Right ventricle myocardium inferior (tissue), 1 donor: ENCODE results near the gene CD247. TPM values are rescaled to one million over a fixed set of nuclear protein-coding genes. Genes with fewer than 3 reads are reported as not detected.

Source experiments
- ATAC-seq: fragments of 200-7000 bp; cut with Tn5 transposase; one replicate; pipeline ENCODE4 v1.9.1; 2020; ENCODE audit warnings: mild to moderate bottlenecking, moderate library complexity
- DNase-seq: peaks from one replicate; pipeline ENCODE4 v3.0.0; 2021; ENCODE audit errors: missing footprints
- intact Hi-C: fragments of 100-400 bp; cut with DNase I; formaldehyde crosslinking; loops from one replicate; pipeline ENCODE4 v1.11.0; 2022
- total RNA-seq: library from RNA; stranded (reverse); fragmentation: NEBNext Ultra II Directional; extraction: Animal tissue kit (Norgen Biotek cat#: 25700); gene quantifications from one replicate; pipeline ENCODE4 v1.2.1, GENCODE V29; 2021
- donor health status: DM: no; HTN: yes; CAD: no; lungs with severe emphysema.

The CD247 gene
- total RNA-seq, 1 donor from 2014 or later: 0.92 TPM

DNA sequence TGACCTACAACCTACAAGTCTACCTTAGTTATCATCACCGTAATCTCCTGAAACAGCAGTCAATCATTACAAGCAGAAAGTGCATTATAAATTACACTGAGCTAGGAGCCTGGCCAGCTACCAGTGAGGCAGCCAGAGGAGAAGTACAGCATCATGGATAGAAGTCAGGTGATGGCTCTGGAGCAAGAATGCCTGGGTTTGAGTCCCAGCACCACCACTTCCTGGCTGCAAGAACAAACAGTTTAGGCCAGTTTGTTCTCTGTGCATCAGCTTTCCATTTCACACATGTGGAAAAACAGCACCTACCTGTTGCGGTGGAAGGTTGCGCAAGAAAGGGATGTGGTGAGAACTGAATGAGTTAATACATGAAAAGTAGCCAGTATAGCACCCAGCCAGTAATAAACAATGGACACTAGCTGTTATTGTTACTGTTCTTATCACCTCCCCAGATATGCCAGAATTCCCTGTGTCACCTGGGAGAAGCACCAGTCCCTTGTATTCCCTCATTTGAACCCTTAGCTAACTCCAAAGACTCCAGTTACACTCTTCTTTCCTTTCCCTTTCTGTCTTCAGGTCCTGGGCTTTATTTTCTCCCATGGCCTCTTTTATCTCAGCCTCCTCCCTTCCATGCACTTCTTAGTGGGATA is 26.2 kb upstream of the CD247 start:
- intact Hi-C loops: no loop called here
- no peak for ATAC-seq
- no peak for DNase-seq

GRCh38 chr1:167543199-167543990 is 25.1 kb upstream of the CD247 start:
- intact Hi-C loops: no loop called here
- no peak for DNase-seq

DNA sequence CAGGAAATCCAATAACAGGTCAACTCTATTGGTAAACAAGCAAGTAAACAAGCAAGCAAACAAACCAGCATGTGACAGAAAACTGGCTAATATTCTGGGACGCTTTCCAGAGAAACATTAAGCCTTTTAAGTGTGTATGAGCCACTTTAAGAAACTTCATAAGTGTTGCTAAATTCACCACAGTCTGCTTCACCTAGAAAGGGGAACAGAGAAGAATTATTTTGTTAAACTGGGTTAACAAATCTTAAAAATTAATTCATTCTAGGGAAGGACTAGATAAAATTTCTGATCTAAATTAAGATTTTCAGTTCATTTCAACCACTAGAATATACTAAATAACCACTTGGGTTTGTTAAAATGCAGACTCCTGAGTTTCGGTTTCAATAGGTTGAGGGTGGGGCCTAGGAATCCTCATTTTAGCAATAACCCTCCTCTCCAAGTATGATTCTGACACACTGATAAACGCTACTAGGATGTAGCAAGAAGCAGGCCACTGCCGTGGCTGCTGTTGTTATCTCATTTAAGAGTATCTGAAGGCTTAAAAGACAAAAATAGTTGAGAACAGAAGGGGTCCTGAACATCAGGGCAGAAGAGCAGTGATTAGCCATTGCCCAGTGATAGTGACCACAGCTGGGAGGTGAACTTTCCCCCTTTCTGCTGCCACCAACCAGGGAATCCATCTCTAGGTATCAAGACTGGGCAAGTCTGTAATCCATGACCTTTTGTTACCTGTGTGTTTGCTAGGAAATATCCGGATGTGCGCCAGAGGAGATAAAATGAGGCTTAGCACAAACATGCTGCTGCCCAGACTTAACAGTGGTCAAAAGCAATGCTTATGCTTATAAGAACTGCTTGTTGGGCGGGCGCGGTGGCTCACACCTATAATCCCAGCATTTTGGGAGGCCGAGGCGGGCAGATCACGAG is 24.0 kb upstream of the CD247 start:
- intact Hi-C loops: no loop called here
- ATAC-seq: no peak
- DNase-seq: no peak

More at GRCh38 chr1:167543199-167543990, 25.1 kb upstream of the CD247 start:
- ATAC-seq: peak; percentile 26

DNA sequence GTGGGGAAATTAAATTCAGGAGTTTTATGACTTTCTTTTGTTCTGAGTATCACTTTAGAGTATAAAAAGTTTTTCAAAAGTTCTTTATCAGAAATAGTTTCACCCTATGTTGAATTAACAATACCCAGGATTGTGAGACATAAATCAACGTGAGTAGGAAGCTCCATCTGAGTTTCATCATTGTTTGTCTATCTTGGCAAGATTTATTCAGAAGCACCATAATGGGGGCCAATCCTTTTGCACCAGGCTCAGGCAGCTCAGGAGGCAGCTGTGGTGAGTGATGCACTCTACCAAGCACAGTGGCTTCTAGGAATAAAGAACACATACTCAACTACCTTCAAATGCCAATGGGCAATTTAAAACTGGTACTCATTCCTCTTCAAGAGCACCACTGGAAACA is 23.3 kb upstream of the CD247 start:
- ATAC-seq: no peak
- no peak for DNase-seq
- intact Hi-C loops: no loop called here

GRCh38 chr1:167541003-167541402 is 22.7 kb upstream of the CD247 start:
- intact Hi-C loops: no loop called here
- ATAC-seq (no peak), DNase-seq (no peak)

GRCh38 chr1:167538657-167539056 is 20.3 kb upstream of the CD247 start:
- ATAC-seq (no peak), DNase-seq (no peak)
- intact Hi-C loops: no loop called here

DNA sequence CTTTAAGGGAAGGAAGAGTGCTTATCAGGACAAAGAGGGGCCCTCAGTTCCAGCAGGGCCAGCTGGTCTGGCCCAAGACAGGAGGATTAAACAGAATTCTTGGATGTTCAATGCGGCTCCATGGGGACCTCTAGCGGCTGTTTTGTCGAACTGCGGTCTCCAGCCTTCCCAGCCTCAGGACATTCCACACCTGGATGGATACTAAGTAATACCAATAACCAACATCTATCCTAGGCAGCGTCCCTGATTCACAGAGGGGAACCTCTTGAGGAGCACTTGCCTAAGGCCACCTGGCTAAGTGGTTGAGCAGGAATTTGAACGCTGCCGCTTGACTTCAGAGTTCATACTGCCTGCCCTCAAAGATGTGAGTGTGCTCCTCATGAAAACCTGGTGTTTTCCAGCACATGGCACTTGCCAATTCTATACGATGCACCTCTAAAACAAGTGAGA is 15.5 kb upstream of the CD247 start:
- intact Hi-C loops: loop anchor here (2.0 to 5.0 kb wide), 4 partner anchors 77 to 467 kb away; no protein-coding TSS in a partner anchor
- DNase-seq (peak; percentile 66), ATAC-seq (peak; percentile 74)

DNA sequence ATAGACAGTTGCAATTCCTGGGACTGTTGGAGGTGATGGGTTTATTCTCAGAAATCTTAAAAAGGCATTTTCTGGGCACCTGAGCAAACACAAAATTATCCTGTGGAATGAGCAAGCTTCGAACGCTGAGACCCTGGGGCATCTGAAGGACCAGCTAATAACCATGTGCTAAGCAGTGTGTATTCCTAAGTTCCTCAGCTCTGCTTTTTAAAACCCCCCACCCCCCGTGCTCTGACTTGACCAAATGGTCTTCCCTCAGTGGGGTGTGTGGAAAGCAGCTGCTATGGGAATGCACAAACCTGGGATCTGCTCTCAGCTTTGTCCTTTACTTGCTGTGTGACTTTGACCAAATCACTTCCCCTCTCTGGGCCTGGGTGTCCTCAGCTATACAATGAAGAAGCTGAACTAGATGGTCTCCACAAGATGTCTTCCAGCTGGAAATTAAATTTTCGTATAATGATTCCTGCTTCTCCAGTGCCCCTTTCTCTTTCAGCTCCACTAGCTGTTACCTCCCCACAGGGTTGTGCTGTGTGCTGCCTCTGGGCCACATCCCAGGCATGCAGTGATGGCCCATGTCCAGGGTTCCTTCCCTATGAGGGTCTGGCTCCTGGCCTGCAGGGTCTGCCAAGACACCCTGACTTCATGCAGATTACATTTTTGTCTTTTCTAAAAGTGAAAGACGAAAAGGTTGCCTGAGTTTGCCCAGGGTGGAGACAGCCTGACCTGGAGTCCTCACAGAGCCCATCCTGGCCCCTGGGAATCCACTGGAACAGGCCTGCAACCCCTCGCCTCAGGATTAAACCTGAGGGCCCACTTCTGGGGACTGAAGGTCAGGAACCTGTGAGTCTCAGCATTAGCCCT is 14.9 kb upstream of the CD247 start:
- intact Hi-C loops: loop anchor here (2.0 to 5.0 kb wide), 4 partner anchors 76 to 466 kb away; no protein-coding TSS in a partner anchor
- ATAC-seq: peak; percentile 60
- DNase-seq: no peak

GRCh38 chr1:167532375-167532774 is 14.0 kb upstream of the CD247 start:
- DNase-seq (no peak), ATAC-seq (no peak)
- intact Hi-C loops: loop anchor here (2.0 to 5.0 kb wide), 4 partner anchors 75 to 465 kb away; no protein-coding TSS in a partner anchor

DNA sequence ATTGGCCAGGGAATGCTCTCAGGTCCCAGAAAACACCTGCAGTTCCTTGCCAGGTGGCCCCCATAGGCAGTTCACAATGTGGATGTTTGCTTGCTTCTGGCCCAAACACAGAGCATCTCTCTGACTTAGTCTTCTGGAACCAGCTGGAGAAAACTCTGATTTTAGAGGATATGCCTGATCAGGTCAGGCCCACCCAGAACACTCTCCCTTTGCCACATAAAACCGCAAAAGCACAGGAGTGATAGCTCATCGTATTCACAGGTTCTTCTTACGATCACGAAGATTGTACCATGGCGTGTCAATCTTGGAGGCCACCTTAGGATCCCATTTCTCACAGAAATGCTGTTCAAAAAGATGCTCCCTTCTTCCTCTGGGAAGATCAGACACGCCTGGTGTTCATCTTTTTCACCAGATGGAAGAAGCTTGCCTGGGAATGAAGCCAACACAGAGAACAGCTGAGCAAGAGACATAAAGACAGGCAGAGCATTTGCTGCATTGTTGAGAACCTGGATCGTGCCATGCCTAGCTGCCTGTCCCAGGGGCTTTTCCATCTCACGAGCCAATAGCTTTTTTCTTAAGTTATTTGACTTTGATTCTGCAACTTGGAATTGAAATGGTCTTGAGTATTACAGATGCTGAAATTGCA is 11.6 kb upstream of the CD247 start:
- no peak for ATAC-seq
- intact Hi-C loops: loop anchor here (5.0 kb wide), 3 partner anchors 73 to 463 kb away; no protein-coding TSS in a partner anchor
- no peak for DNase-seq

DNA sequence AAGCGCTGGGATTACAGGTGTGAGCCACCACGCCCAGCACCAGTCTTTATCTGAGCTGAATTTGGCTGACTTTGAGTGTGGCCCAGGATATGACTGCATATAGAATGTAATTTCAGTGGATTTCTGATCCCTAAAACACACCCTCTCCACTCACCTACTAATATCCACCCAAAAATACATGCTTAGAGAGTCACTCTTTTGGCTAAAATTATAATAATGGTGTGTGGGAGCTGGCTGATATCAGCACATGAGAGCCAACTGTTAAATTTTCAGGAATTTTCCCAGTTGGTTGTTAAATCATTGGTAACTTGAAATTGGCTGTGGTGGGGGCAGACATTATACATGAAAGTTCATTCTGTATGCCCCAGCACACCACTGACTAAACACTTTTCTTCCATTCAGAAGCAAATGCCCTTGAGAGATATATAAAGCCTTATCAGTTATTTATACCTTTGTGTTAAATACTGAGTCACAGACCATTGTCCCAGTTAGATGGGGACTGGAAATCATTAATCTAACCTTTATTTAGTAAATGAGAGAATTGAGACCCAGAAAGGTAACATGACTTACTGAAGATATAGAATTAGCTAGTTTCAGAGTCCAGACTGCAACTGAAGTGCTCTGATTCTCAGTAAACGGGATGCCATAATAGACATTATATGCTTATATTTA is 9.9 kb upstream of the CD247 start:
- ATAC-seq (no peak), DNase-seq (no peak)
- intact Hi-C loops: no loop called here

DNA sequence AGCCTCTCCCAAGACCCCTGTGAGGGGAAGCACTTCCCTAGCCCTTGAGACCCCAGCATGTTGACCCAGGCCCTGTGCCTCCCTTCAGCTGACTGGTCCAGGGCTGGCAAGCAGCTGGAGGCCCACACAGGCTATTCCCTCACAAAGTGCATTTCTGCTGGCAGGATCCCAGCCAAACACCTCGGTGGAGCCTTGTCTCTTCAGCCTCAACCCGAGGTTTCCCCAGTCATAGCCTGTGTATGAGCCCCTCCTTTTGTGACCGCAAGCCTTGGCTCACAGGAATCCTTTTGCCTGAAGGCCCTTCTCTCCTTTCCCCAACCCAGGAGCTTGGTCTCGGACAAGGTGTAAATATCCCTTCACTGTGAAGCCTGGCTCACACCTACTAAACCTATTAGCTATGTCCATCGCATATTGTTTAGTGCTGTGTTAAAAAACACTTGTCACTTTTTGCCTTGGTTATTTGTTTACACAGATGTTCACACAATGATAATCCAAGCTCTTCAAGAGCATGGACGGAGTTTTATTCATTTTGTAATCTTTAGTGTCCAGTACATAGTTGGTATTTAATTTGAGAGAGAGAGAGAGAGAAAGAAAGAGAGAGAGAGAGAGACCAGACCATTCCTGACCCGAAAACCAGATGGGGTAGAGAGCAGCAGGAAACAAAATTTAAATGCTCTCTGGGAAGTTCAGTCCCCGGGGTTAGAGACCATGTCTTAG is 8.5 kb upstream of the CD247 start:
- ATAC-seq (no peak), DNase-seq (no peak)
- intact Hi-C loops: loop anchor here (2.0 kb wide), 1 partner anchor 20 kb away; no protein-coding TSS in a partner anchor

DNA sequence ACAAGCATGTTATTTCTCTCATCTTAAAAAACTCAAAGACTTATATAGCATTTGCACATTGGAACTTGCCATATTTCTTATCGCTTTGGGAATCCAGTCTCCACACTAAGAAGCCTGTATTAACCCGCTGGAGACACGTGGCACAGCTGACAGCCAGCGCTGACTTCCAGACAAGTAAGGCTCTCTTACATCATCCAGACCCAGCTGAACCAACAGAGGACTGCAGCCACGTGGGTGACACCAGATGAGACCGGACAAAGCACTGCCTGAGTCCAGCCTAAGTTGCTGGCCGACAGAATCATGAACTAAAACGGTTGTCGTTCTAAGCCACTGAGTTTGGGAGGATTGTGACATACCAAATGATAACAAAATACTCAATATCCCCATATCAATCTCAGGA is 6.3 kb upstream of the CD247 start:
- ATAC-seq (no peak), DNase-seq (no peak)
- intact Hi-C loops: no loop called here

GRCh38 chr1:167522246-167522645 is 3.9 kb upstream of the CD247 start:
- ATAC-seq (no peak), DNase-seq (no peak)
- intact Hi-C loops: no loop called here

DNA sequence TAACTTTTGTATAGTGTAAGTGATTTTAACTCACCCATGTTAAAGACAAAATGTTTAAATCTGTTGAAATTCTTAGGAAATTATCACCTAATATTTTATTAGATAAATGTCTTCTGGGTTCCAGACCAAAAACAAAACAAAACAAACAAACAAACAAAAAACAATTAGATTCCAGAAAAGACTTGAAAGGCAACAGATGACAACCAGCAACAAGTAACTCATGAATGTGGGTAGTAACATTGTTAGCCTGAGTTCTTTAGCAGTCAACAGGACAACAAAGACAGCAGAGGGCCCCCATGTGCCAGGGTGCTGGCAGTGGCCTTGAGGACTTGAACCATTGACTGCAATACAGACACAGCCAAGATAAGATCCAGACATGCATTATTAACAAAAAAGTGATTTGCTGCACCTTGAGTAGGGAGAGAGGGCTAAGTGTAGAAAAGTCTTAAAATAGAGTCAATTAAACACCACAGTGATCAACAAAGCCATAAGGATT is 2.4 kb upstream of the CD247 start:
- no peak for DNase-seq
- ATAC-seq: no peak
- intact Hi-C loops: no loop called here
